Kidney (tissue), 14 donors: ENCODE data around the gene SUGCT. TPM values are rescaled to one million over a fixed set of nuclear protein-coding genes. Genes with fewer than 3 reads are reported as not detected.

Experiments
- DNase-seq, 5 donors: peaks; one replicate each; pipeline ENCODE4 v3.0.0-alpha.2; 2013 to 2020
- FAIRE-seq: peaks from 2 replicates; lab custom pipeline; 2012; peaks lifted over from hg19 to GRCh38; lab: Jason Lieb, UNC
- H3K27ac ChIP-seq, 2 donors: one replicate each; pipeline ENCODE4 v1.7.0; 2013; ENCODE audit warnings: low read depth in 2 of 2, low read length in 2 of 2, inconsistent platforms in 1 of 2
- H3K27me3 ChIP-seq: one replicate; pipeline ENCODE4 v1.7.1; 2013; ENCODE audit warnings: low read length, inconsistent platforms; ENCODE audit not compliant: control insufficient read depth, insufficient read depth
- H3K36me3 ChIP-seq, 3 donors: one replicate each; pipeline versions ENCODE4 v1.7.0 to v1.7.1; 2013; ENCODE audit warnings: low read length in 3 of 3, control low read depth in 1 of 3, inconsistent platforms in 1 of 3; ENCODE audit not compliant: insufficient read depth in 3 of 3, control insufficient read depth in 2 of 3
- H3K4me1 ChIP-seq, 3 donors: one replicate each; pipeline versions ENCODE4 v1.7.0 to v1.7.1; 2013; ENCODE audit warnings: low read length in 3 of 3, inconsistent platforms in 1 of 3, low read depth in 1 of 3; ENCODE audit not compliant: control insufficient read depth in 2 of 3, insufficient read depth in 2 of 3
- H3K4me3 ChIP-seq, 3 donors: one replicate each; pipeline versions ENCODE4 v1.7.0 to v1.8.1; 2013; ENCODE audit warnings: low read length in 3 of 3, control low read depth in 1 of 3, inconsistent platforms in 1 of 3
- H3K9ac ChIP-seq, 3 donors: one replicate each; pipeline versions ENCODE4 v1.7.0 to v1.7.1; 2013; ENCODE audit warnings: low read length in 3 of 3, control low read depth in 1 of 3, inconsistent platforms in 1 of 3
- H3K9me3 ChIP-seq, 3 donors: one replicate each; pipeline versions ENCODE4 v1.7.0 to v1.7.1; 2013; ENCODE audit warnings: low read length in 3 of 3, control low read depth in 1 of 3, inconsistent platforms in 1 of 3; ENCODE audit not compliant: control insufficient read depth in 2 of 3, insufficient read depth in 1 of 3
- CTCF ChIP-seq: IDR thresholded peaks from 3 replicates; pipeline ENCODE4 v1.5.1; 2012; ENCODE audit warnings: mild to moderate bottlenecking, moderate library complexity, borderline replicate concordance; ENCODE audit not compliant: insufficient read depth; ENCODE audit errors: extremely low read depth
- intact Hi-C: fragments of 100-400 bp; cut with DNase I; formaldehyde crosslinking; loops from one replicate; pipeline ENCODE4 v1.11.1; 2022
- polyA plus RNA-seq: library from polyadenylated mRNA; stranded (reverse); fragments of 350-450 nt; fragmentation: Illumina TruSeq; extraction: RNeasy Lipid Tissue Mini Kit (QIAGEN cat#74804); gene quantifications from one replicate; pipeline ENCODE4 v1.2.3, GENCODE V29; 2014; ENCODE audit warnings: low read depth, low replicate concordance; ENCODE audit not compliant: insufficient read depth
- total RNA-seq: library from RNA; stranded (reverse); fragmentation: NEBNext Ultra II Directional; extraction: Animal tissue kit (Norgen Biotek cat#: 25700); gene quantifications from one replicate; pipeline ENCODE4 v1.2.1, GENCODE V29; 2021
- donor health status: control.
- donor health status: control.
- donor health status: control.
- donor health status: control.
- donor health status: control.
- donor health status: DM: yes; HTN: yes; CAD: no.
- donor health status: Normal renal cell carcinoma (clear cell type).

The SUGCT gene
- total and polyA plus RNA-seq, 2 donors from 2014 or later: 7.6 to 45.1 TPM

- TF ChIP-seq CTCF: no peak
- Histone ChIP-seq H3K9ac (no peak overlapping the region), H3K36me3 (no peaks in the 10 kb centered on the region), H3K27ac (no peak overlapping the region), H3K9me3 (no peaks in the 10 kb centered on the region), H3K27me3 (no peaks in the 10 kb centered on the region), H3K4me3 (no peak overlapping the region), H3K4me1 (no peaks in the 10 kb centered on the region)
- FAIRE-seq (no peak), DNase-seq (no peak)
- intact Hi-C loops: no loop called here
Observed at GRCh38 chr7:40502359-40502758, 367.6 kb downstream of the SUGCT start.

- no peak for TF ChIP-seq CTCF
- H3K36me3 ChIP-seq: no peaks in the 10 kb centered on the region
- no peak for FAIRE-seq
- H3K9me3 ChIP-seq: no peaks in the 10 kb centered on the region
- H3K4me3 ChIP-seq: no peak overlapping the region
- no peak for DNase-seq
- intact Hi-C loops: no loop called here
- no peaks in the 10 kb centered on the region for H3K4me1 ChIP-seq
- no peak overlapping the region for H3K27ac ChIP-seq
- no peak overlapping the region for H3K9ac ChIP-seq
- no peaks in the 10 kb centered on the region for H3K27me3 ChIP-seq
Observed at GRCh38 chr7:40506158-40506557, 371.4 kb downstream of the SUGCT start.

GRCh38 chr7:40507166-40507565 lies 372.4 kb downstream of the SUGCT start:
- FAIRE-seq: no peak
- intact Hi-C loops: no loop called here
- no peaks in the 10 kb centered on the region for H3K36me3 ChIP-seq
- DNase-seq: no peak
- no peak overlapping the region for H3K27ac ChIP-seq
- no peaks in the 10 kb centered on the region for H3K4me1 ChIP-seq
- H3K4me3 ChIP-seq: no peak overlapping the region
- TF ChIP-seq CTCF: no peak
- no peaks in the 10 kb centered on the region for H3K9me3 ChIP-seq
- H3K27me3 ChIP-seq: no peaks in the 10 kb centered on the region
- no peak overlapping the region for H3K9ac ChIP-seq
